ENCODE measurements around the gene REPS1. TPM values are rescaled to one million over a fixed set of nuclear protein-coding genes. Genes with fewer than 3 reads are reported as not detected.

REPS1 gene
- polyA plus RNA-seq, 3 donors = 11.9 to 36.6 (median 14.0) TPM

GRCh38 chr6:138979365-138979764 is 8.7 kb downstream of the REPS1 start:
- no peak for TF ChIP-seq CTCF (IDR thresholded peaks at IDR 0.05)
- H3K27ac Mint-ChIP-seq = peak overlapping the region in 1 of 7 donors; percentile 0
- Histone ChIP-seq H3K4me1 (ENCODE audit: control insufficient read depth in 1 of 2, insufficient read depth in 2 of 2, low read length in 2 of 2) (peaks cover 4 to 10% of the 10 kb centered on the region in 2 donors), H3K27me3 (ENCODE audit: control insufficient read depth in 2 of 2, insufficient read depth in 2 of 2, low read length in 2 of 2) (no peaks in the 10 kb centered on the region), H3K4me3 (replicated peaks in 1 of 3; ENCODE audit: low read depth in 2 of 3, low read length in 3 of 3) (no peak overlapping the region), H3K27ac (ENCODE audit: low read depth in 1 of 2, low read length in 2 of 2) (peak overlapping the region in 1 of 2 donors; percentile 24), H3K4me2 (replicated peaks; ENCODE audit: extremely low read depth, low read length, poor library complexity, severe bottlenecking) (no peak overlapping the region), H2AFZ (ENCODE audit: insufficient read depth, low read depth, low read length, poor library complexity, severe bottlenecking) (no peak overlapping the region), H3K36me3 (replicated peaks in 1 of 2; ENCODE audit: control insufficient read depth in 1 of 2, insufficient read depth in 2 of 2, low read length in 2 of 2) (no peaks in the 10 kb centered on the region), H3K9me3 (replicated peaks in 1 of 2; ENCODE audit: control insufficient read depth in 1 of 2, insufficient read depth in 1 of 2, low read length in 2 of 2) (no peaks in the 10 kb centered on the region), H4K20me1 (ENCODE audit: insufficient read depth, low read length) (peaks cover 94% of the 10 kb centered on the region), H3K79me2 (ENCODE audit: insufficient read depth, low read length) (peaks cover 98% of the 10 kb centered on the region), H3K9ac (ENCODE audit: insufficient read depth, low read length, poor library complexity, severe bottlenecking) (no peak overlapping the region)
- no peak for DNase-seq
- intact Hi-C loops (cut with micrococcal nuclease) = no loop called here
- 97% methylated on average over 2 of the region's 2 CpGs for whole genome bisulfite sequencing (ENCODE audit: insufficient coverage)
- H3K4me1 Mint-ChIP-seq = peaks cover 31% of the 10 kb centered on the region
- H3K4me3 Mint-ChIP-seq = no peak overlapping the region
- H3K9me3 Mint-ChIP-seq = no peaks in the 10 kb centered on the region
- H3K36me3 Mint-ChIP-seq = no peaks in the 10 kb centered on the region
- H3K27me3 Mint-ChIP-seq (ENCODE audit: low read depth in 3 of 3) = no peaks in the 10 kb centered on the region

GRCh38 chr6:138978229-138978628 is 9.8 kb downstream of the REPS1 start:
- Histone ChIP-seq H3K36me3 (replicated peaks in 1 of 2; ENCODE audit: control insufficient read depth in 1 of 2, insufficient read depth in 2 of 2, low read length in 2 of 2) (no peaks in the 10 kb centered on the region), H3K9me3 (replicated peaks in 1 of 2; ENCODE audit: control insufficient read depth in 1 of 2, insufficient read depth in 1 of 2, low read length in 2 of 2) (no peaks in the 10 kb centered on the region), H2AFZ (ENCODE audit: insufficient read depth, low read depth, low read length, poor library complexity, severe bottlenecking) (no peak overlapping the region), H3K4me1 (ENCODE audit: control insufficient read depth in 1 of 2, insufficient read depth in 2 of 2, low read length in 2 of 2) (peaks cover 4 to 10% of the 10 kb centered on the region in 2 donors), H3K4me2 (replicated peaks; ENCODE audit: extremely low read depth, low read length, poor library complexity, severe bottlenecking) (no peak overlapping the region), H3K27me3 (ENCODE audit: control insufficient read depth in 2 of 2, insufficient read depth in 2 of 2, low read length in 2 of 2) (no peaks in the 10 kb centered on the region), H4K20me1 (ENCODE audit: insufficient read depth, low read length) (peaks cover 90% of the 10 kb centered on the region), H3K79me2 (ENCODE audit: insufficient read depth, low read length) (peaks cover 98% of the 10 kb centered on the region), H3K27ac (ENCODE audit: low read depth in 1 of 2, low read length in 2 of 2) (no peak overlapping the region), H3K4me3 (replicated peaks in 1 of 3; ENCODE audit: low read depth in 2 of 3, low read length in 3 of 3) (no peak overlapping the region), H3K9ac (ENCODE audit: insufficient read depth, low read length, poor library complexity, severe bottlenecking) (no peak overlapping the region)
- H3K27me3 Mint-ChIP-seq (ENCODE audit: low read depth in 3 of 3) = no peaks in the 10 kb centered on the region
- WGBS (ENCODE audit: insufficient coverage) = 100% methylated on average over 1 of the region's 4 CpGs
- no peaks in the 10 kb centered on the region for H3K36me3 Mint-ChIP-seq
- DNase-seq = no peak
- H3K27ac Mint-ChIP-seq = no peak overlapping the region
- TF ChIP-seq CTCF (IDR thresholded peaks at IDR 0.05) = no peak
- peaks cover 38% of the 10 kb centered on the region for H3K4me1 Mint-ChIP-seq
- H3K9me3 Mint-ChIP-seq = no peaks in the 10 kb centered on the region
- no peak overlapping the region for H3K4me3 Mint-ChIP-seq
- intact Hi-C loops (cut with micrococcal nuclease) = no loop called here
